Cardiac septum (tissue), 1 donor: ENCODE data around the gene LGALS3. TPM values are rescaled to one million over a fixed set of nuclear protein-coding genes. Genes with fewer than 3 reads are reported as not detected.
"Not testable (repeated sequence)": the region's sequence is repeated elsewhere in the genome, so short reads cannot be mapped to it uniquely, and the experiment has no call there.

Experiments
- DNase-seq: peaks from one replicate; pipeline ENCODE4 v3.0.0-alpha.2; 2020; ENCODE audit warnings: low spot score
- intact Hi-C: fragments of 100-400 bp; cut with DNase I; formaldehyde crosslinking; loops from one replicate; pipeline ENCODE4 v1.14.0; 2022
- long read RNA-seq: library from polyadenylated mRNA; unstranded; transcript quantifications from one replicate; pipeline ENCODE4 v2.0.0, GENCODE V29; 2021
- total RNA-seq: library from RNA; stranded (reverse); fragmentation: NEBNext Ultra II Directional; extraction: Animal tissue kit (Norgen Biotek cat#: 25700); gene quantifications from one replicate; pipeline ENCODE4 v1.2.1, GENCODE V29; 2021
- donor health status: DM: no; HTN: no; CAD: no.

Gene LGALS3
- 129 TPM for total RNA-seq
- long read RNA-seq, transcript LGALS3-207 (4 exons, 1,734 nt): minor isoform, 13 of 242 reads
- long read RNA-seq, transcript LGALS3-201 (6 exons, 1,146 nt): major isoform, 213 of 242 reads
- long read RNA-seq, partial matches to known transcripts: 5 of 242 reads
- long read RNA-seq, other reads (novel, unspliced or antisense): 11 of 242 reads

- intact Hi-C loops: no loop called here
Observed at GRCh38 chr14:55129086-55129427, at the start of gene LGALS3. Gene LGALS3, plus strand, starts transcription at chr14:55129252. Its CDS starts 8,122 bp downstream, at chr14:55137374.

GRCh38 chr14:55079961-55080360 lies 49.1 kb upstream of the LGALS3 start:
- DNase-seq, intact Hi-C loops: not testable (repeated sequence)

More at GRCh38 chr14:55129086-55129427, at the start of gene LGALS3:
- DNase-seq: peak; percentile 91

- intact Hi-C loops: no loop called here
- DNase-seq: no peak
Observed at GRCh38 chr14:55084401-55085059, 44.5 kb upstream of the LGALS3 start.

- DNase-seq: no peak
- intact Hi-C loops: no loop called here
Observed at GRCh38 chr14:55085060-55085660, 43.9 kb upstream of the LGALS3 start.

GRCh38 chr14:55086938-55087337 lies 42.1 kb upstream of the LGALS3 start:
- intact Hi-C loops: no loop called here
- DNase-seq: no peak

GRCh38 chr14:55088356-55088755 lies 40.7 kb upstream of the LGALS3 start:
- intact Hi-C loops: loop anchor here (2.0 kb wide), 1 partner anchor 44 kb away; no protein-coding TSS in a partner anchor
- no peak for DNase-seq

- no peak for DNase-seq
- intact Hi-C loops: no loop called here
Observed at GRCh38 chr14:55092341-55092740, 36.7 kb upstream of the LGALS3 start.

- intact Hi-C loops: no loop called here
- no peak for DNase-seq
Observed at GRCh38 chr14:55094292-55095157, 34.5 kb upstream of the LGALS3 start.

- intact Hi-C loops: no loop called here
- no peak for DNase-seq
Observed at GRCh38 chr14:55097881-55098560, 31.0 kb upstream of the LGALS3 start.

- intact Hi-C loops: no loop called here
- no peak for DNase-seq
Observed at GRCh38 chr14:55098561-55098898, 30.5 kb upstream of the LGALS3 start.

GRCh38 chr14:55099756-55100155 lies 29.3 kb upstream of the LGALS3 start:
- intact Hi-C loops: loop anchor here (5.0 kb wide), 1 partner anchor 38 kb away; no protein-coding TSS in a partner anchor
- DNase-seq: no peak

- intact Hi-C loops: loop anchor here (2.0 to 5.0 kb wide), 2 partner anchors 17 to 36 kb away; no protein-coding TSS in a partner anchor
- no peak for DNase-seq
Observed at GRCh38 chr14:55101698-55102097, 27.4 kb upstream of the LGALS3 start.

- no peak for DNase-seq
- intact Hi-C loops: loop anchor here (2.0 to 5.0 kb wide), 2 partner anchors 17 to 35 kb away; no protein-coding TSS in a partner anchor
Observed at GRCh38 chr14:55102141-55102621, 26.9 kb upstream of the LGALS3 start.

- intact Hi-C loops: loop anchor here (2.0 to 5.0 kb wide), 2 partner anchors 16 to 34 kb away; no protein-coding TSS in a partner anchor
- DNase-seq: peak; percentile 82
Observed at GRCh38 chr14:55103005-55103640, 25.9 kb upstream of the LGALS3 start.

- no peak for DNase-seq
- intact Hi-C loops: loop anchor here (2.0 to 5.0 kb wide), 2 partner anchors 15 to 33 kb away; no protein-coding TSS in a partner anchor
Observed at GRCh38 chr14:55103971-55104954, 24.8 kb upstream of the LGALS3 start.

- intact Hi-C loops: no loop called here
- no peak for DNase-seq
Observed at GRCh38 chr14:55105991-55106390, 23.1 kb upstream of the LGALS3 start.

GRCh38 chr14:55107766-55108554 lies 21.1 kb upstream of the LGALS3 start:
- peak; percentile 92 for DNase-seq
- intact Hi-C loops: loop anchor here (1.0 kb wide), 1 partner anchor 10 kb away; no protein-coding TSS in a partner anchor
